SK-N-MC (cell line): ENCODE measurements around the gene FHIT.

Experiments
- EZH2 ChIP-seq: fragments of 200-600 bp; sonication (generic); IDR thresholded peaks from one replicate; pipeline ENCODE4 v1.6.1; 2017; ENCODE audit warnings: antibody characterized with exemption
- FOXP2 ChIP-seq: optimal IDR thresholded peaks from 2 replicates; pipeline ENCODE3; 2011; ENCODE audit warnings: mild to moderate bottlenecking, moderate library complexity; ENCODE audit not compliant: insufficient read depth; ENCODE audit errors: extremely low read length, control extremely low read depth
- POLR2AphosphoS5 ChIP-seq: IDR thresholded peaks from 2 replicates; pipeline ENCODE4 v1.6.1; 2012; ENCODE audit warnings: mild to moderate bottlenecking, low read depth, low read length, borderline replicate concordance

DNA sequence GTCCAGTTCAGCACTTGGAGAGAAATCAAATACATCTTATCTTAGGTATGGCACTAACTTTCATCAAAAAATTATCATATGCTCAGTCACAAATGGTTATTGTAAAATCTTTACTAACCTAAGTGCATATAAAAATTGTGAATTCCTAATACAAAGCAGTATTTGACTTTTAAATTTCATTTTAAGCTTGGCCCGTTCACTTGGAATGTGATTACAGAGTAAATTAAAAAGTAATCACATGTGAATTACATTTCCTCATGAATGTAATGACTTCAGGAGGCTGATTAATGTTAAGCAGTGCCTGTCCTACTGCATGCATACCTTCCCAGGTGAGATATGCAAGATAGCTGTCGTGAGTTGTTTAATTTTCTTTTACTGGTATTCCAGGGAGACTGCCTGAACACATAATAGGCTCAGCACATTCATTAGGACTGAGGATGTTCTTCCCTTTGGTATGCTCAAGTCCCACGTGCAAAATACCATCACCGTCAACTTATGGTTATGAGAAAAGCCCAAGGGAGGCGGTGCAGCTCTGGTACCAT, 1053.0 kb downstream of the FHIT start:
- no peak for TF ChIP-seq EZH2
- no peak for TF ChIP-seq POLR2AphosphoS5
- TF ChIP-seq FOXP2: no peak
